CD14-positive monocyte (primary cell): ENCODE data around the gene NOTCH3. TPM values are rescaled to one million over a fixed set of nuclear protein-coding genes. Genes with fewer than 3 reads are reported as not detected.

Experiments
- DNase-seq, 3 donors: peaks; one replicate each; pipeline ENCODE4 v3.0.0-alpha.2; 2011 to 2022
- H2AFZ ChIP-seq: 2 replicates; pipeline ENCODE4 v1.6.0; 2012; ENCODE audit warnings: mild to moderate bottlenecking, low read depth, low read length, inconsistent platforms; ENCODE audit not compliant: insufficient read depth, poor library complexity, severe bottlenecking
- H3K27ac ChIP-seq, 2 donors: 1 replicate in 1 of 2; 2 replicates in 1 of 2; pipeline ENCODE4 v1.5.1; 2012 to 2013; ENCODE audit warnings: low read length in 2 of 2, control low read depth in 1 of 2, inconsistent platforms in 1 of 2, low read depth in 1 of 2, mild to moderate bottlenecking in 1 of 2
- H3K27me3 ChIP-seq, 2 donors: one replicate each; pipeline versions ENCODE4 v1.6.0 to v1.6.1; 2011 to 2013; ENCODE audit warnings: low read length in 2 of 2; ENCODE audit not compliant: control insufficient read depth in 2 of 2, insufficient read depth in 2 of 2
- H3K36me3 ChIP-seq, 2 donors: replicated peaks in 1 of 2; 1 replicate in 1 of 2; 2 replicates in 1 of 2; pipeline versions ENCODE4 v1.5.1 to v1.6.1; 2012 to 2013; ENCODE audit warnings: low read length in 2 of 2, control low read depth in 1 of 2, inconsistent platforms in 1 of 2, mild to moderate bottlenecking in 1 of 2; ENCODE audit not compliant: insufficient read depth in 2 of 2, control insufficient read depth in 1 of 2
- H3K4me1 ChIP-seq, 2 donors: 1 replicate in 1 of 2; 2 replicates in 1 of 2; pipeline versions ENCODE4 v1.5.1 to v1.6.1; 2012 to 2013; ENCODE audit warnings: low read length in 2 of 2, control low read depth in 1 of 2, inconsistent platforms in 1 of 2, mild to moderate bottlenecking in 1 of 2, moderate library complexity in 1 of 2; ENCODE audit not compliant: insufficient read depth in 2 of 2, control insufficient read depth in 1 of 2
- H3K4me2 ChIP-seq: replicated peaks from 2 replicates; pipeline ENCODE3; 2012; ENCODE audit warnings: low read length, moderate library complexity, mild to moderate bottlenecking; ENCODE audit not compliant: poor library complexity, severe bottlenecking; ENCODE audit errors: extremely low read depth
- H3K4me3 ChIP-seq, 3 experiments: fragments of 200-600 bp in 1 of 3; sonication (generic) in 1 of 3; replicated peaks in 1 of 3; 1 replicate in 2 of 3; 2 replicates in 1 of 3; pipeline ENCODE4 v1.5.1; 2011 to 2013; ENCODE audit warnings: low read length in 3 of 3, mild to moderate bottlenecking in 3 of 3, control low read depth in 2 of 3, low read depth in 2 of 3, inconsistent platforms in 1 of 3, moderate library complexity in 1 of 3
- H3K79me2 ChIP-seq: 2 replicates; pipeline ENCODE4 v1.6.0; 2012; ENCODE audit warnings: mild to moderate bottlenecking, control low read depth, inconsistent platforms, low read length, moderate library complexity; ENCODE audit not compliant: insufficient read depth
- H3K9ac ChIP-seq: 2 replicates; pipeline ENCODE4 v1.6.0; 2017; ENCODE audit warnings: low read length, mild to moderate bottlenecking; ENCODE audit not compliant: insufficient read depth, poor library complexity, severe bottlenecking
- H3K9me3 ChIP-seq, 2 donors: replicated peaks in 1 of 2; 1 replicate in 1 of 2; 2 replicates in 1 of 2; pipeline versions ENCODE4 v1.5.1 to v1.6.1; 2012 to 2013; ENCODE audit warnings: low read length in 2 of 2, control low read depth in 1 of 2; ENCODE audit not compliant: control insufficient read depth in 1 of 2, insufficient read depth in 1 of 2
- H4K20me1 ChIP-seq: 2 replicates; pipeline ENCODE4 v1.6.0; 2012; ENCODE audit warnings: mild to moderate bottlenecking, low read length, control low read depth, moderate library complexity; ENCODE audit not compliant: insufficient read depth
- H3K27ac Mint-ChIP-seq, 7 donors: one replicate each; pipeline ENCODE4 v1.8.0; 2020; ENCODE audit warnings: mild to moderate bottlenecking in 7 of 7, mixed read lengths in 7 of 7, moderate library complexity in 6 of 7, inconsistent platforms in 2 of 7
- H3K27me3 Mint-ChIP-seq, 3 donors: one replicate each; pipeline ENCODE4 v1.8.0; 2021 to 2022; ENCODE audit warnings: low read depth in 3 of 3, mild to moderate bottlenecking in 3 of 3, mixed read lengths in 3 of 3, moderate library complexity in 3 of 3, inconsistent platforms in 1 of 3
- H3K36me3 Mint-ChIP-seq, 2 donors: one replicate each; pipeline ENCODE4 v1.8.0; 2020; ENCODE audit warnings: mixed read lengths in 2 of 2, inconsistent platforms in 1 of 2, mild to moderate bottlenecking in 1 of 2
- H3K4me1 Mint-ChIP-seq: one replicate; pipeline ENCODE4 v1.8.0; 2020; ENCODE audit warnings: mild to moderate bottlenecking, mixed read lengths
- H3K4me3 Mint-ChIP-seq, 2 donors: one replicate each; pipeline ENCODE4 v1.8.0; 2020; ENCODE audit warnings: mild to moderate bottlenecking in 2 of 2, mixed read lengths in 2 of 2, moderate library complexity in 1 of 2
- H3K9me3 Mint-ChIP-seq, 7 donors: one replicate each; pipeline ENCODE4 v1.8.0; 2020 to 2022; ENCODE audit warnings: mixed read lengths in 7 of 7, mild to moderate bottlenecking in 6 of 7, moderate library complexity in 6 of 7, inconsistent platforms in 2 of 7
- CTCF ChIP-seq: fragments of 200-600 bp; IDR thresholded peaks from one replicate; pipeline ENCODE4 v1.8.0; 2022; ENCODE audit warnings: antibody characterized with exemption, mild to moderate bottlenecking
- WGBS: methylation state at CpG from one replicate; pipeline ENCODE4 v1.1.5; 2013; ENCODE audit warnings: missing lambda C conversion rate; ENCODE audit not compliant: insufficient coverage; 5-methylcytosine and 5-hydroxymethylcytosine counted together
- intact Hi-C, 2 donors: fragments of 100-400 bp; cut with micrococcal nuclease; formaldehyde crosslinking; loops; one replicate each; pipeline versions ENCODE4 v1.15.0 to v1.15.1; 2023
- polyA plus RNA-seq, 3 donors: library from polyadenylated mRNA; depleted of rRNA in 1 of 3; unstranded in 2 of 3; stranded (reverse) in 1 of 3; fragments of 300-500 nt in 2 of 3; fragments of >200 nt in 1 of 3; fragmentation: Illumina TruSeq in 2 of 3; gene quantifications; 1 replicate in 2 of 3; 2 replicates in 1 of 3; pipeline ENCODE4 v1.2.3, GENCODE V29; 2012 to 2021

NOTCH3 gene
- polyA plus RNA-seq, 3 donors, result 0.05 to 0.51 TPM; not detected in 1

GRCh38 chr19:15111758-15112157 lies 89.0 kb downstream of the NOTCH3 start:
- H3K4me2 ChIP-seq, result no peak overlapping the region
- no peaks in the 10 kb centered on the region for H3K9me3 ChIP-seq
- H4K20me1 ChIP-seq, result no peaks in the 10 kb centered on the region
- H3K4me1 Mint-ChIP-seq, result peaks cover 10% of the 10 kb centered on the region
- no CpG with 5 or more reads among the region's 1 CpG for WGBS
- no peak overlapping the region for H3K27ac ChIP-seq
- H3K9me3 Mint-ChIP-seq, result peaks cover 0 to 6% (median 3%) of the 10 kb centered on the region in 7 donors
- intact Hi-C loops, result no loop called here
- peaks cover 13 to 20% of the 10 kb centered on the region in 2 donors for H3K27me3 ChIP-seq
- no peak overlapping the region for H3K4me3 ChIP-seq
- no peaks in the 10 kb centered on the region for H3K79me2 ChIP-seq
- peaks cover 21 to 29% of the 10 kb centered on the region in 2 donors for H3K36me3 ChIP-seq
- TF ChIP-seq CTCF, result no peak
- no peak for DNase-seq
- no peak overlapping the region for H2AFZ ChIP-seq
- H3K36me3 Mint-ChIP-seq, result peaks cover 22 to 28% of the 10 kb centered on the region in 2 donors
- peaks cover 0 to 2% of the 10 kb centered on the region in 2 donors for H3K4me1 ChIP-seq
- peaks cover 16 to 27% (median 21%) of the 10 kb centered on the region in 3 donors for H3K27me3 Mint-ChIP-seq
- H3K4me3 Mint-ChIP-seq, result no peak overlapping the region
- H3K27ac Mint-ChIP-seq, result no peak overlapping the region
- H3K9ac ChIP-seq, result no peak overlapping the region

- 96% methylated on average over 17 of the region's 17 CpGs for WGBS
- H3K36me3 ChIP-seq, result peaks cover 8 to 15% of the 10 kb centered on the region in 2 donors
- DNase-seq, result no peak
- Mint-ChIP-seq H3K9me3 (peaks cover 0 to 14% (median 4%) of the 10 kb centered on the region in 7 donors), H3K36me3 (peaks cover 13 to 15% of the 10 kb centered on the region in 2 donors), H3K27me3 (peaks cover 28 to 41% (median 34%) of the 10 kb centered on the region in 3 donors), H3K4me3 (no peak overlapping the region), H3K4me1 (peaks cover 10% of the 10 kb centered on the region), H3K27ac (no peak overlapping the region)
- no peak overlapping the region for H3K4me3 ChIP-seq
- no peak overlapping the region for H2AFZ ChIP-seq
- TF ChIP-seq CTCF, result no peak
- no peak overlapping the region for H3K9ac ChIP-seq
- intact Hi-C loops, result no loop called here
- no peak overlapping the region for H3K27ac ChIP-seq
- H3K4me1 ChIP-seq, result peaks cover 0 to 2% of the 10 kb centered on the region in 2 donors
- no peak overlapping the region for H3K4me2 ChIP-seq
- peaks cover 24 to 32% of the 10 kb centered on the region in 2 donors for H3K27me3 ChIP-seq
- H3K9me3 ChIP-seq, result no peaks in the 10 kb centered on the region
- H4K20me1 ChIP-seq, result no peaks in the 10 kb centered on the region
- H3K79me2 ChIP-seq, result no peaks in the 10 kb centered on the region
Observed at GRCh38 chr19:15110418-15110815, 90.4 kb downstream of the NOTCH3 start.
